GM23248 (cell line): ENCODE results near the gene PRLH.

Experiments used
- EZH2 ChIP-seq: fragments of 200-600 bp; sonication (generic); IDR thresholded peaks from 2 replicates; pipeline ENCODE4 v1.6.1; 2018; ENCODE audit warnings: antibody characterized with exemption, mild to moderate bottlenecking; ENCODE audit not compliant: insufficient read depth, poor library complexity, severe bottlenecking
- EZH2phosphoT487 ChIP-seq: fragments of 200-600 bp; sonication (generic); IDR thresholded peaks from 2 replicates; pipeline ENCODE4 v1.6.1; 2018; ENCODE audit warnings: antibody characterized with exemption, moderate library complexity, mild to moderate bottlenecking, low read depth; ENCODE audit not compliant: insufficient read depth

GRCh38 chr2:237592425-237592980, 26.1 kb downstream of the PRLH start:
- TF ChIP-seq EZH2 (no peak), EZH2phosphoT487 (no peak)
